NCI-H510A treated with DMSO at 0.1 percent for 48 hours (cell line): ENCODE data around the gene BMP7.
"Not testable (repeated sequence)": the region's sequence is repeated elsewhere in the genome, so short reads cannot be mapped to it uniquely, and the experiment has no call there.

ENCODE experiments used
- DNase-seq: peaks from one replicate; lab custom pipeline; 2025; lab: John Stamatoyannopoulos, UW

Gene BMP7

GRCh38 chr20:57167292-57167655 lies 99.2 kb downstream of the BMP7 start:
- DNase-seq, result no peak

DNA sequence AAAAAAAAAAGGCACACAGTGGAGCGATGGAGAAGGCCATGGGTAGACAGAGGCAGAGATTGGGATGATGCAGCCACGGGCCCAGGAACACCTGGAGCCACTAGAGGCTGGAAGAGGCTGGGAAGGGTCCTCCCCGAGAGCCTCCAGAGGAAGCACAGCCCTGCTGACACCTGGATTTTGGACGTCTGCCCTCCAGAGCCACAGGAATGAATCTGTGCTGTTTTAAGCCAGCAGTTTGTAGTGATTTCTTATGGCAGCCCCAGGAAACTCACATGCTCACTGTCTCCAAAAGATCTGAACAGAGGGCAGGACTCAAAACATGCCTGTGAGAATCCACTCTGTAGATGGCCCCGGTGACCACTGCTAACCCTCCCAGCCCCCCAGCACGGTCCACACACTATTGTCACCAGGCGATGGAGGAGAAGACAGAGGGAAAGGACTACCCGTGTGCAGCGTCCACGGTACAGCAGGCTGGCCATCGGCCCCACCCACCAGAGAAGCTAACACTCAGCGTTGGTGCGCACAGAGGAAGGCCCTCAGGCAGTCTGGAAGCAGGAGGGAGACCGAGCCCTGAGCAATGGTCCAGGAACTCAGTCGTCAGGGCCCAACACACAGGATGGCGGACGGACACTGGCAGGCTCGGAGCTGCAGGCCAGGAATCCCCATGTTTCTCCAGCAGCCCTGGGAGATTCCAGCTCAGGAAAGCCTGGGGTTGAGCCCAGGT lies 99.7 kb downstream of the BMP7 start:
- no peak for DNase-seq

- DNase-seq, result no peak
Measured at GRCh38 chr20:57165427-57166004, 100.9 kb downstream of the BMP7 start.

GRCh38 chr20:57164872-57165271 lies 101.6 kb downstream of the BMP7 start:
- DNase-seq, result no peak

DNA sequence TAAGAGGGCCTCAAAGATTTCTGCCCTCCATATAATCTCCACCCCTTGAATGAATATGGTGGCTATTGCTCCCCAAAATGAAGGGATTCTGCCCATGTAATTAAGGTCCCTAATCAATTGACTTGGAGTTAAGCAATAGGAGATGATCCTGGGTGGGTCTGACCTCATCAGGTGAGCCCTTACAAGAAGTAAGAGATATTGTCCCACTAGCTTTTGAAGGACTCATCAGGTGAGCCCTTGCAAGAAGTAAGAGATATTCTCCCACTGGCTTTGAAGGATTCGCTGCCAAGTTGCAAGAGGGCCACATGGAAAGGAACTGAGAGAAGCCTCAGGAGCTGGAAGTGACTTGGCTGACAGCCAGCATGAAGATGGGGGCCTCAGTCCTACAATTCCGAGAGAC lies 103.4 kb downstream of the BMP7 start:
- DNase-seq, result no peak

GRCh38 chr20:57162362-57162652 lies 104.1 kb downstream of the BMP7 start:
- DNase-seq, result no peak

DNA sequence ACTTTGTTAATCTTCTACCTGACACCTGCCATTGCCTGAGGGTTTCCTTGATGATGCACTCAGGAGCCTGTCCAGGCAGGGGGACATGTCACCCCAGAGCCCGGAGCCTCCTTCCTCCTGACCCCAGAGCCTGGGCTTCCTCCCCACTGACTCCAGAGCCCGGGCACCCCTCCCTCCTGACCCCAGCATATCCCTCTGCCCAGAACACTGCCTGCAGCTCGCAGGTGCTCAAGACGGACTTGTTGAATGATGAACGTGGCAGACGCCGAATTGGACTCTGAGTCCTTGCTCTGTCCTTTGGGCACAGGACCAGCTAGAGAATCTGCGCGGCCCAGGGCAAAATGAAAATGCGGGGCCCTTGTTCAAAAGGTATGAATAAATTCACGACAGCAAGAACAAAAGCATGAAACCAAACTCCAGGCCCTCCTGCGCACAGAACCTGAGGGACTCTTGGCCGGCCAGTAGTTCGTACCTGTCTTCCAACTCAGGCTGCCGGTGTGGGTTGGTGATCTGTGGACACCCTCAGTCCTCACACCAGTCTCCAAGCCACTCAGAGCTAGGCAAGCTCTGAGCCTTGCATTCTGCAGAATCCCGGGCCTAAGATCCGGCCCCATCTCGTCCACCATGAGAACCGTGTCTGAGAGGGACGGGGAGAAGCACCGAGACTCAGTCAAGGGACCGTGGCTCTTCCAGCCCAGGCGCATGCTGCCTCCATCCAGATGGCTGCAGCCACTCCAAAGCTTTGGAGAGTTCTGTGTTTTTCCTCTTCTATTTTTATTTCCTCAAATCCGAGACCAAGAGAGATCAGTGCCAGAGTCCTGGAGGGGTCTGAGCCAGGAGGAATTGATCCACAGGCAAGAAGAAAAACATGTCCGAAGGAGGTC lies 104.7 kb downstream of the BMP7 start:
- no peak for DNase-seq

GRCh38 chr20:57160985-57161384 lies 105.5 kb downstream of the BMP7 start:
- DNase-seq, result no peak

DNA sequence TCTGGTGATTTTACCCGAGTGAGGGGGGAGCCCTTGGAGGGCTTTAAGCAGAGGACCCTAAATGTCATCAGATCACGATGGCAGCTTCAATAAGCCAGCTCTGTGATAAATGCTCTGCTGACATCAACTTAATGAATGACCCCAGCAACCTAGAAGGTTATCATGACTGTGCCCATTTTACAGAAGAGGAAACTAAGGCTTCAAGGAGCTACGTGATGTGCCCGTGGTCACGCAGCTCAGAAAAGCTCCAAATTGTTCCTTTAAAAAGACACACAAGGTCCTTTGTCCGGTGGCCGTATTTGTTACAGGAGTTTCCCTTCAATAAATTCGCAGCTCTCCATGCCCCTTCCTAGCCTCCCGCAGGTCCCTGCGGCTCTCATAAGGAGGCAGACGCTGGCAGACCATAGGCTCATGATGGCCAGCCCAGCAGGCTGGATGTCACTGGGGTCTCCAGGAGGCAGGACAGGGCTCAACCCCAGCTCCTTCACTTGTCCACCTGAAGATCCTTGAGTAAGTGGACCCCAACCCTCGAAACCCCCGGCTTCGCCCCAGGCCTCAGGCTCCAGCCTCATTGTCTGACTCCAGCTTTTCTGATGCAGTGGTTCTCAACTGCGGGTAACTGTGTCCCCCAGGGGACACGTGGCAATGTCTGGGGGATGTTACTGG lies 106.4 kb downstream of the BMP7 start:
- DNase-seq, result no peak

GRCh38 chr20:57159193-57159851 lies 107.1 kb downstream of the BMP7 start:
- DNase-seq, result no peak

DNA sequence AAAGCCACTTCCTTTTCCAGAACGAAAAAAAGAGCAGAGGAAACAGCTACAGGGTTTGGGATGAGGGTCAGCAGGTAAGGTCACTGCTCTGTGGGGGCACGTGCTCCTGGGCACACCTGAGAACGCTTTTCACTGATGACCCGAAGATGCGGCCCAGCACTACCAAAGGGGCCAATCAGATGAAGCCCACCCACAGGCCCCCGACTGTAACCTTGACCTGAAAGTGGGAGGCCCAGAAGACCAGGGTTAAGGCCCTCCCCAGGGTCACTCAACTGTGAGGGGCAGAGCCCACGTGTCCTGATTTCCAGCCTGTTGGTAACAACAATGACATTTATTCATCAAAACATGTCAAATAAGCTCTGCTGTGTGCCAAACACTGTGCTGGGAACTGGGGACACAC lies 108.0 kb downstream of the BMP7 start:
- no peak for DNase-seq

- DNase-seq, result not testable (repeated sequence)
Measured at GRCh38 chr20:57157787-57158186, 108.7 kb downstream of the BMP7 start.

- no peak for DNase-seq
Measured at GRCh38 chr20:57157106-57157691, 109.2 kb downstream of the BMP7 start.

GRCh38 chr20:57156011-57156729 lies 110.3 kb downstream of the BMP7 start:
- no peak for DNase-seq

DNA sequence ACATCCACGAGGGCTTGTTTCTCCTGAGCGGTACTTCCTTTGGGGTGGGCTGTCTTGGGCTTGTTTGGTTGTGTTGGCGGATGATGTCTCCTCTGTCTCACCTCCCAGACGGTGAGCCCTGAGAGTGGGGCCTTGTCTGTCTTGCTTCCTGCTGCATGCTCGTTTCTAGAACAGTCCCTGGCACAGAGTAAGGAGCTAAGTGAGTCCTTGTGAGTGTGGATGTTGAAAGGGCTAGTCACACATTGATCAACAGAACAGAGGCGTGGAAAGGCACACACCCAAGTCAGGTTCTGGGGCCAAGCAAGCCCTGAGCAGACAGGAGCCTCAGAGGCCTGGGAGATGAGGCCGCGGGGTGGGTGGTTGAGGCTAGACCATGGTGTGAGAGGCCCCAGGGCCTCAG lies 111.0 kb downstream of the BMP7 start:
- DNase-seq, result no peak

DNA sequence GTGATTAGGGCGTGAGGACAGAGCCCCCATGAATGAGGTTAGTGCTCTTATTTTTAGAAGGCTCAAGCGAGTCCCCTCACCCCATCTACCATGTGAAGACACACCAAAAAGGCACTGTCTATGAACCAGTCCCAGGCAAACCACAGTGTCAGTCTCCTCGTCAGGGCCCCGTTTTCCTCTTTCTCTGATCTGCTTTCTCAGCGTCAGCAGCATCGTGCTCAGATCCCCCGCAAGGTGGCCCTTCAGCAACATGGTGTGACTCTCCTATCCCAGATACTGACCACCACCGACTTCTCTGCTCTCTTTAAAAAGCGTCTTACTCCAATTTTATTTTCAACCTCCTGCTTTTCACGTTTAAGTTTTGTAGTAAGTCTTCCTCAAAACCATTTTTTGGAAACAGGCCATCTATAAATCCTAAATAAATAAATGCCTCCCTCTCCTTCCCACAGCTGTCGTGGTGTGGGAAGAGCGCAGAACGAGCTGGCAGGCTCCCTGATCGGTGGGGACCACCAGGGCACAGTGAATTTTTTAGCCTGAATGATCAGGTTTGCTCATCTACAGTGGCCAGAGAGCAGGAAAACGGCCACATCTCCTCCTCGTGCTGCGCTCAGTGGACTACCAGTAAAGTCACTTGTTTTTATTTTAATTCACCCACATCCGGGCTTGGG lies 113.1 kb downstream of the BMP7 start:
- DNase-seq, result no peak

- DNase-seq, result no peak
Measured at GRCh38 chr20:57152557-57152956, 113.9 kb downstream of the BMP7 start.

- DNase-seq, result no peak
Measured at GRCh38 chr20:57150559-57150958, 115.9 kb downstream of the BMP7 start.

GRCh38 chr20:57148263-57148662 lies 118.2 kb downstream of the BMP7 start:
- DNase-seq, result no peak

- DNase-seq, result no peak
Measured at GRCh38 chr20:57147185-57147584, 119.3 kb downstream of the BMP7 start.

DNA sequence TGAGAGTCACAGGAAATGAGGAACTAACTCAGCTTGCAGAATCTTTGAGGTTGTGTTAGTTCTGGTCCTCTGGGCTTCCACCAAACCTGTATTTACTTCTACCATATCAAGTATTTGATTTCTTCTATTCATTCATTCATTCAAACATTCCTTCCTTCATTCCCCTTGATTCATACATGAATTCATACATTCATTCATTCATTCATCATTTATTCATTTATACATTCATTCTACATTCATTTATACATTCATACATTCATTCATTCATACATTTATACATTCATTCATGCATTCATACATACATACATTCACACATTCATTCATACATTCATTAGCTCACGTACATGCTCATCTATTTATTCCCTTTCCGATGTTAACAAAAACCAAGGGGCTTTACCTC lies 120.3 kb downstream of the BMP7 start:
- no peak for DNase-seq
